AG04450 (cell line): ENCODE results near the gene SEMA6D. TPM values are rescaled to one million over a fixed set of nuclear protein-coding genes. Genes with fewer than 3 reads are reported as not detected.

Source experiments
- CTCF ChIA-PET: fragments of 300-600, 350-600 bp; formaldehyde crosslinking; extraction: SDS; loops from one replicate; lab custom pipeline; 2022; ENCODE audit warnings: antibody characterized with exemption, inconsistent platforms; lab: Charles Lee
- POLR2A ChIA-PET: fragments of 350-600 bp; formaldehyde crosslinking; extraction: SDS; loops from one replicate; lab custom pipeline; 2021; ENCODE audit warnings: antibody characterized with exemption, inconsistent platforms; lab: Yijun Ruan, JAX
- DNase-seq: peaks from one replicate; pipeline ENCODE4 v3.0.0-alpha.2; 2011; ENCODE audit warnings: low read depth, low spot score
- H3K27ac ChIP-seq: one replicate; pipeline ENCODE4 v1.5.1; 2012; ENCODE audit warnings: low read depth, low read length, control low read depth
- H3K27me3 ChIP-seq: one replicate; pipeline ENCODE4 v1.6.0; 2012; ENCODE audit warnings: low read length; ENCODE audit not compliant: control insufficient read depth, insufficient read depth
- H3K4me3 ChIP-seq: 2 replicates; pipeline ENCODE4 v1.5.1; 2011; ENCODE audit warnings: mild to moderate bottlenecking, low read depth, low read length, control low read depth
- H3K9me3 ChIP-seq: 2 replicates; pipeline ENCODE4 v1.5.1; 2012; ENCODE audit warnings: low read length; ENCODE audit not compliant: control insufficient read depth, insufficient read depth
- polyA plus RNA-seq: library from polyadenylated mRNA; depleted of rRNA; stranded (reverse); fragments of >200 nt; gene quantifications from 2 replicates; pipeline ENCODE4 v1.2.3, GENCODE V29; 2011
- TF ChIP-seq, protein P1 (sequence below): IDR thresholded peaks from 2 replicates; pipeline ENCODE4 v1.5.1; 2011; ENCODE audit warnings: low read depth, low read length, control low read depth, inconsistent platforms

Gene SEMA6D
- polyA plus RNA-seq, 1 experiment = 10.7 TPM

- Histone ChIP-seq H3K9me3 (no peaks in the 10 kb centered on the region; the same call in 1 of the 2 replicates), H3K27me3 (no peaks in the 10 kb centered on the region), H3K27ac (no peak overlapping the region), H3K4me3 (no peak overlapping the region)
- POLR2A ChIA-PET = interaction anchor here (0.7 kb wide), 2 partner anchors 49 to 239 kb away, joined by 4 to 6 read pairs; no protein-coding TSS in a partner anchor
- DNase-seq = no peak
- TF ChIP-seq, protein P1, sequence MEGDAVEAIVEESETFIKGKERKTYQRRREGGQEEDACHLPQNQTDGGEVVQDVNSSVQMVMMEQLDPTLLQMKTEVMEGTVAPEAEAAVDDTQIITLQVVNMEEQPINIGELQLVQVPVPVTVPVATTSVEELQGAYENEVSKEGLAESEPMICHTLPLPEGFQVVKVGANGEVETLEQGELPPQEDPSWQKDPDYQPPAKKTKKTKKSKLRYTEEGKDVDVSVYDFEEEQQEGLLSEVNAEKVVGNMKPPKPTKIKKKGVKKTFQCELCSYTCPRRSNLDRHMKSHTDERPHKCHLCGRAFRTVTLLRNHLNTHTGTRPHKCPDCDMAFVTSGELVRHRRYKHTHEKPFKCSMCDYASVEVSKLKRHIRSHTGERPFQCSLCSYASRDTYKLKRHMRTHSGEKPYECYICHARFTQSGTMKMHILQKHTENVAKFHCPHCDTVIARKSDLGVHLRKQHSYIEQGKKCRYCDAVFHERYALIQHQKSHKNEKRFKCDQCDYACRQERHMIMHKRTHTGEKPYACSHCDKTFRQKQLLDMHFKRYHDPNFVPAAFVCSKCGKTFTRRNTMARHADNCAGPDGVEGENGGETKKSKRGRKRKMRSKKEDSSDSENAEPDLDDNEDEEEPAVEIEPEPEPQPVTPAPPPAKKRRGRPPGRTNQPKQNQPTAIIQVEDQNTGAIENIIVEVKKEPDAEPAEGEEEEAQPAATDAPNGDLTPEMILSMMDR = no peak
- CTCF ChIA-PET = interaction anchor here (0.6 to 1.3 kb wide), 4 partner anchors 231 to 595 kb away, joined by 3 to 5 read pairs (median 3); no protein-coding TSS in a partner anchor
Observed at GRCh38 chr15:47757331-47757730, 40.0 kb downstream of the SEMA6D start.

DNA sequence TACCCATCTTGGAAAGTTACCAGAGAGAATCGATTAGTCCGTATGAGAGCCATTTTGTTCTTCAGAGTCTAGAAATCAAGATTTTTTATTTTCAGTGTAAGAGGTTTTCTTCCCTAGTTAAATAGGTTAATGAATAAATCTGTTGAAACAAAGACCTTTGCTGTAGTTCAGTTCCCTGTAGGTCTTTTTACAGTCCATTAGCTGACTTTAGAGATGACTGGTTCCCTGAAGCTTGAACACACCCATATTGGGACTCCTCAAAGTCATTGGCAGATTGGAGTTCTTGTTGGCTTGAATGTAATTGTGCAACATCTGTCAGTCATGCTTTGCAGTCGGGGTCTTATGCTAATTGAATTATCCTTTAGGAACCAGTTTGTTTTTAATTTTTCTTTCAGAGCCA lies 45.3 kb downstream of the SEMA6D start:
- H3K9me3 ChIP-seq = no peaks in the 10 kb centered on the region
- no peak overlapping the region for H3K4me3 ChIP-seq
- POLR2A ChIA-PET = no interaction called here
- DNase-seq = no peak
- CTCF ChIA-PET = interaction anchor here (1.0 kb wide), 1 partner anchor 18 kb away, joined by 3 read pairs; no protein-coding TSS in a partner anchor
- H3K27ac ChIP-seq = no peak overlapping the region
- TF ChIP-seq, protein P1 = no peak
- no peaks in the 10 kb centered on the region for H3K27me3 ChIP-seq

- POLR2A ChIA-PET = no interaction called here
- TF ChIP-seq, protein P1 = no peak
- CTCF ChIA-PET = no interaction called here
- no peak for DNase-seq
- Histone ChIP-seq H3K4me3 (no peak overlapping the region), H3K27me3 (no peaks in the 10 kb centered on the region), H3K27ac (no peak overlapping the region), H3K9me3 (no peaks in the 10 kb centered on the region)
Observed at GRCh38 chr15:47764666-47765065, 47.4 kb downstream of the SEMA6D start.

DNA sequence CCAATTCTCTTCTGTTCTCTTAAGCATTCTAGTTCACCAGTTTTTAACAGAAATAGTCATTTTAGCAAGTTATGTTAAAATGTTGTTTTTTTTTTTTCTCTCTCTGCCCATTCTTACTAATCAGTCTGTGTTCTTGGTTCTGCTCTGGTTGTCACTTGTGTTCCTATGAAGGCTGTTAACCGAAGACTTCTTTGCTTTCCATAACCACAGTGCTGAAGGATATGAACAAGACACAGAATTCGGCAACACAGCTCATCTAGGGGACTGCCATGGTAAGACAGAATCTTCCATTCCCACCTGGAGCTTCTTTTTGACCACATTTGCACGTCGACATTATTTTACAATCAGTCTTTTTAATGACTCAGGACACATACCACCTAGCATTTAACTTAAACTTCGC lies 49.1 kb downstream of the SEMA6D start:
- TF ChIP-seq, protein P1 = no peak
- CTCF ChIA-PET = interaction anchor here (0.6 kb wide), 1 partner anchor 272 kb away, joined by 3 read pairs; no protein-coding TSS in a partner anchor
- H3K27ac ChIP-seq = no peak overlapping the region
- no peaks in the 10 kb centered on the region for H3K27me3 ChIP-seq
- DNase-seq = no peak
- POLR2A ChIA-PET = no interaction called here
- H3K4me3 ChIP-seq = no peak overlapping the region
- no peaks in the 10 kb centered on the region for H3K9me3 ChIP-seq

GRCh38 chr15:47767035-47767434 lies 49.7 kb downstream of the SEMA6D start:
- CTCF ChIA-PET = no interaction called here
- no peak for DNase-seq
- Histone ChIP-seq H3K4me3 (no peak overlapping the region), H3K27me3 (no peaks in the 10 kb centered on the region), H3K9me3 (no peaks in the 10 kb centered on the region), H3K27ac (no peak overlapping the region)
- TF ChIP-seq, protein P1 = no peak
- POLR2A ChIA-PET = no interaction called here
